Peyer's patch (tissue), 4 donors: ENCODE data around the gene GCC2.

Experiments
- CTCF ChIP-seq, 6 experiments: fragments of 450-650 bp in 4 of 6; fragments of 200-600 bp in 2 of 6; sonication (generic) in 1 of 6; IDR thresholded peaks; one replicate each; pipeline ENCODE4 v1.5.1; 2017 to 2019; ENCODE audit warnings: antibody characterized with exemption in 6 of 6, mild to moderate bottlenecking in 3 of 6, moderate library complexity in 1 of 6
- POLR2A ChIP-seq, 2 donors: fragments of 450-650 bp; IDR thresholded peaks; one replicate each; pipeline ENCODE4 v1.5.1; 2017; ENCODE audit warnings: antibody characterized with exemption in 2 of 2, mild to moderate bottlenecking in 2 of 2, moderate library complexity in 2 of 2

- no peak for TF ChIP-seq CTCF (IDR thresholded peaks at IDR 0.05)
- no peak for TF ChIP-seq POLR2A (IDR thresholded peaks at IDR 0.05)
These were observed 103.6 kb downstream of the GCC2 start for GRCh38 chr2:108552566-108552965.
